Kidney tubule cell (primary cell): ENCODE results near the gene OPCML.

ENCODE experiments used
- DNase-seq: peaks from one replicate; pipeline ENCODE4 v3.0.0-alpha.2; 2018; ENCODE audit warnings: low spot score

OPCML gene

DNA sequence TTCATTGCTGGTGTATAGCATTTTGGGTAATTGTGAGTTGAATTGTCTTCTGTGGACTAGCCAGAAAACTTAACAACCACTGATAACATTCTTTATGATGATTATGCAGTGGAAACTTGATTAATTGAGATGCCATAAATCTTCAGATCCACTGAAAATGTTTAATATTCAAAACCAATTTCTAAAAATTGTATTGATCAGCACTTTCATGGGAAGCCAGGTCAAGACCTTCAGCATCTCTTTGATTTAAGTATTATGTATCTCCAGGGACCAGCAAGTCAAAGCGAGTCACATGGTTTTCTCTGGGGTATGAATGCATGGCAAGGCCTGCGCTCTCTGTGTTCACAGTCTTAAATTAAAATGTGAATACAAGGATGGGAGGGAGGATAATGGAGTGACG is 596.9 kb downstream of the OPCML start:
- DNase-seq, result no peak

DNA sequence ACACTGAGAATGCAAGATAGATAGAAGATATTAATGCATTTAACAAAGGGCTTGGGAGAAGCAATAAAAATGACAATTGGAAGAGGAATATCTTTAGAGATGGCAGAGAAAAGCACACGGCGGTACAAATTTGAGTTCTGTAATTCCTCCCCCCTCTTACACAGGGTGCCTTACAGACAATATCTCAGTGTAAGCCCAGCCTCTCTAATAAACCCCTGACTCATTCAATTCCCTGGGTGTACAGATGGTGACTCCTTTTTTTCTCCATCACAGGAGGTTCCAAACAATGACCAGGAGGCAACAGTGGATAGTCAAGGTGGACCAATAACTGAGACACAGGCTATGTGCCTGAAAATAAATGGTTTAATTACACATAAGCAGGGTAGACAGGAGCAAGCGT is 598.6 kb downstream of the OPCML start:
- no peak for DNase-seq

DNA sequence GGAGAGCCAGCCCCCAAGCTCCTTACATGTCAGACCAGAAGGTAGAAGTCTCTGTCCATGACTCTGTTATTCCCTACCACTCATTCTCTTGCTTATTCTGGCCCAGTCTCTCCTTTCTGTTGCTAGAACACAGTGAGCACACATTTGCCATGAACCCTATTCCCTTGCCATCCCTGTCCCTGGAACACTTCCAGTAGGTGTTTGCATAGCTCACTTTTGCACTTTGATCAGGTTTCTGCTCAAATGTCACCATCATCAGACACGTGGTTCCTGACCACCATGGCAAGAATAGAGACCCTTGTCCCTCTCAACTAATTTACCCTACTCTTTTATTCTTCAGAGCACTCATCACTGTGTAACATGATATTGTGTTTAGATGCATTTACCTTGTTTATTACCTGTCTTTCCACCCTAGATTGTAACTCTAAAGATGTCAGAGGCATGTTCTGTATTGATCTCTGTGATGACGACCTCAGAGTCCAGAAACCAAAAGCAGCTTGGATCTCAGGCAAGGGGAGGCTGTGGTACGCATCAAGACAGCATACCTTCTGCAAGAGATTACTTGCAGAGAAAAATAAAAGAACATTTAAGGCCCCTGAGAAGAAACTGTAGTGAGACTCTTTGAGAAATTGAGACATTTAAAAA is 606.4 kb downstream of the OPCML start:
- DNase-seq, result no peak

DNA sequence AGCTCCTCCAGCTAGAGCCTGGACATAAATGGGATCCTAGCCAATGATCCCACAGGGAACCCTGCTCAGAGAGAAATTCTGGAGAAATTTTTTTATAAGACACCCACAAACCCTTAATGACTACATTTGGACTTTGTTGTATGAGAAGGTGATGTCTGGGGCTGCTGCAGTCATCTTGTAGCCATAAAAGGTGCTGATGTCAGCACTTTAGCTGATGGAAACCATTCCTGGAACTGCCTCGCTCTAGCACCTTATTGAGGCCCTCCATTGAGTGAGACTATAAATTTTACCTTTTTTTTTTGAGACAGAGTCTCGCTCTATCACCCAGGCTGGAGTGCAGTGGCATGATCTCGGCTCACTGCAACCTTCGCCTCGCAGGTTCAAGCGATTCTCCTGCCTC is 610.7 kb downstream of the OPCML start:
- DNase-seq, result no peak

DNA sequence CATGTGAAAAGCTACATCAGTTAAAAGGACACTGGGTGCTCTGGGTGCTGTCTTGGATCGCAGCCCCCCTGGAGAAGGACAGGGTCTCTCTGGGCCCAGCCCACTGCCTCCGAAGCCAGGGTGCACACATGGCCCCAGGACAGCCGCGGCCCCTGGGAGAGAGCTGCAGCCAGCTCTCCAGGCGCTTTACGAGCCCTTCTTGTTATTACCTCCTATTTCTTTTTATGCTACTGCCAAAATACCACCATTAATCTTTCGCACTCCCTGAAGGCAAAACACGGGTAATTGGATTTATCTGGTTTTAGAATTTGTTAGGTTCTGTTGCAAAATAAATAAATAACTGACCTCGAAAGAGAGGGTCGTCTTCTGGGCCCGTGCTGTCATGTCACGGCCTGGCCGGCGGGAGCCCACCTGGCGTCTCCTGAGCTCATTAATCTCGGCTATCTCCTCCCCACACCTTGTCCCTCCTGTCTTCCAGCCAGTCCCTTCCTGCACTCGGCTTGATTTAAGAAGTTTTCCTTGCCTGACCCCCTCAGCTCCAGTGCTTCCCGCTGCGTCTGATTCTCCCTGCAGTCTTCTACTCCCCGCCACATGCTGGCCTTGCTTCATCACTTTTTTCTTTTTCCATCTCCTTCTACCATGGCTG is 611.7 kb downstream of the OPCML start:
- no peak for DNase-seq

DNA sequence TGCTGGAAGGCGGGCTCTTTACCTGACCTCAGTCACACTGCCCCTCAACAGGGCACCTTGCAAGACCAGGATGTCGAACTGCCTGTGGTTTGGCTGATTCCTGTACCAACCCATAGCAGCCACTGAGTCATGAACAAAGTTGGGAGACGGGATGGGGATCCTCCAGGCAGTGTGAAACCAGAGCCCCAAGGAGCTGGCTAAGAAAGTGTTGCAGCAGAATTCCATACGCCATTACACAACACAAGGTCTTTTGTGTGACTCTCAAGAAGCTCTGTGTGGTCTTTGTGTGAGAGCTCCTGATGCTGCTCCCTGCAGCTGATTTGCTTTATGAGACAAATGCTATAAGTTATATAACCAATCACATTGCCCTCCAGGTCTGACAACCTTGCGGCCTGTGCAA is 617.7 kb downstream of the OPCML start:
- DNase-seq, result no peak

DNA sequence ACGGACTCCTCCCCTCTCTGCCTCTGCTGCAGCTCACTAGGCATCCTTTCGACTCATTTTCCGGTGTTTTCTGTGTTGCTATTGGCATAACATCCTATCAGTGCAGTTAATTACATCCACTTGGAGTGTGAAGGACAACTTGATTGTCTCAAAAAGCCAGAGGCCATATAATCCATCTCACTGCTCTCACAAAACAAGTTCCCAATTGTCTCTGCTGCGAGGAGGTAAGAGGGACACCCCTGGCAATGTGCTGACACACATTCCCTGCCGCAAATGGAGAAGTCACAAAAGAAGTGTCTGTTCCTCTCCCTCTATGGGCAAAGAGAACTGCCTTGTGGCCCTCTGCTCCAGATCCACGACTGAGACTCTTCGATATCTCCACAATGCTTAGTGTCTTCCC is 618.4 kb downstream of the OPCML start:
- DNase-seq, result no peak

DNA sequence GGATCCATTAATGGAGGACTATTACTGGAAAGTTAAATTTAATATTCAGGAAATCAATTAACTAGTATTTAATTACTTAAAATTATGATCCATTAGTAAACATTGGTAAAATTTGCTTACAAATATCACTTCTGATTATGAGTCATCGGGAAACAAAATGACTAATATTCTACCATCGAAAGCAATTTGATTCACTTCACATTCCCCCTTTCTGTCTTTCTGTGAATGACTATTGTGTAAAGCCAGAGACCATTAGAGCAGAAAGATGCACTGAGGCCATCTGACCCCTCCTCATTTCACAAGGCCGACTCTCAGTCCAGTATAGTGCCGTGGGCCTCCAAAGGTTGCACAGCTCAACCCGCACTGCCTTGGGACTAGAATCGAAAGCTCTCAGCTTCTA is 619.0 kb downstream of the OPCML start:
- no peak for DNase-seq

DNA sequence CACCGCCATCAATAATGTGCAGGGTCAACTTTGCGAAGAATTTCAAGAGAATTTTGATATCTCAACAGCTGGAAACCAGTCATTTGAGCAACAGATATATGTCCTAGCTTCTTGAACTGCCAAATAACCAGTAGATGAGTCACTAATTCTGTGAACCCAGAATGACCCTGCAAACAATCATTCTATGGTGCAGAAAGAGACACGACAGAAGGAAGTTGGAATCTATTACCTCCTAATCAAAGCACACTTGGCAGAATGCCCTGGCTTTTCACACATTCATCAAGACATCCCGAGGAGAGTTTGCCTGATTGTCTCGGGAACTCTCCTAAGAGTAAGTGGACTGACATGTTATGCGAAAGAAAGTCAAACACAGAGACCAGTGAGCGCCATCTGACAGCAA is 621.1 kb downstream of the OPCML start:
- peak; percentile 86 for DNase-seq

DNA sequence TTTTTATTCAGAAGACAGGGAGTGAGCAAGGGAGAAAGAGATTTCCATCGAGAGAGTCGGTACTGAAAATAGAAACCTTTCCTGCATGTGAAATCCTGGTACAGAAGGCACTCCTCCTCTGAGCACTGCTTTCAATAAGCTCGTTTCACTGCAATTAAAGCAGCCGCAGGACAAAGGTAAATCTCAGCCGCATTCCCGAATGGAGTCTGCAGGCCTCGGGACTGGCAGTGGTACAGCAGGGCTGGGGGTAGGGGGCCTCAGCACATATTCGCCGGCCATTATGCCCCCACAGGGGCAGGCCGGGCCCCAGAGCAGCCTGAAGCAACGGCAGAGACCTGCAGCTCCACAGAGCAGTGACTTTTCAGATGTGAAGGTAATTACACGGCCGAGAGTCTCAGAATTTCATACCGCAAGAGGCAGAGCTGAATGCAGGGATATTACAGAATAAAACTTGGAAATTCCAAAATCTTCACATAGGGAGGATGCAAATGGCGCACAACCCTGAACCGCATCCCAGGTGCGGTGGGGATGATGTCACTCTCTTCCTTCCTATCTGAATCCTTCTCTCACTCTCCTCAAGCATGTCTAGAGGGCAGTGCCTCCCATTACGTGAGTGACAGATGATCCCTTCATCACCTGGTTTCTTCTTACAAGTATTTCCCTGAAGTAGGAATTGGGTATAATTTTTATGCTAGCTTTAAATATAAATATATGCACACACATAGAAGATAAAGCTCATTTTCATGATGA is 622.1 kb downstream of the OPCML start:
- DNase-seq, result no peak

DNA sequence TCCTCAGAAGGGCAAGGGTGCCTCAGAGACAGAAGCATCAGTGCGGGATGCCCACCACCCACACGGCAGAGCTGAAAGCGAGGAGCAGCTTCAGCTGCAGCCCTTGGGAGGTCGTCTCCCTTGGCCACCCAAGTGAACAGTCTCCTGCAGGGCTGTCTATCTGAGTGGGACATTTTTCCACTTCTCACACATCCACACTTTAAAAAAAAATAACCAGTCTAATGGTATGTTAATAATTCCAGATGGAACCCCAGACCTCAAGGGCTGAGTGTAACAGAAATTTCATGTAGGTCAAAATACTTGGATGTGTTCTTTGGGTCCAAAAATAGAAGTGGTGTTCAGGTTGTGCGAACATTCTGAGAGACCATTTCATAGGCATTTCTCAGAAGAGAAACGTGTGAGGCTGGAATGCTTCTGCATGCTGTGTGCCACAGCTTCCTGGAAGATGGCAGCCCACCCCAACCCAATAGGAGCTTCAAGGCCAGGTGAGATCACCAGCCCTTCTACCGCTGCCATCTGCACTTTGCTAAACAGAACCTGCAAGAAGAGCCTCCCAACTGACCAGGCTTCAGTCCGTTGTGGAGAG is 623.2 kb downstream of the OPCML start:
- DNase-seq, result no peak

DNA sequence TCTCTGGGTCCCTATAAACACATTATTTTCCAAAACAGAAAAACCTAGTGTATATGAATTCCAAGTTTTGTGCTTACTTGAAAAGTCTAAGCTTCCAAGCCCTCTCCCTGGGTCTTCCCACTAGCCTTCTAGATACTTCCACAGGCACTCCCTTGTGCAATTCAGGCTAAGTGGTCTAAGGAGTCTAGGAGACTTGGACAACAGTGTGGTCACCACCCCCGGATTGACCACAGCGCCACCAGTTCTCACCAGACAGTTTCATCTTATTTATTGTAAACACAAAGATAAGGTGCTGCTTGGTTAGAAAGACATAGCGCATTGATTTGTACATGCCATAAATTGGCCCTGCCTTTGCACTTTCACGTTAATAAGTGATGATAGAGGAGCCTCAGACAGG is 623.9 kb downstream of the OPCML start:
- no peak for DNase-seq

DNA sequence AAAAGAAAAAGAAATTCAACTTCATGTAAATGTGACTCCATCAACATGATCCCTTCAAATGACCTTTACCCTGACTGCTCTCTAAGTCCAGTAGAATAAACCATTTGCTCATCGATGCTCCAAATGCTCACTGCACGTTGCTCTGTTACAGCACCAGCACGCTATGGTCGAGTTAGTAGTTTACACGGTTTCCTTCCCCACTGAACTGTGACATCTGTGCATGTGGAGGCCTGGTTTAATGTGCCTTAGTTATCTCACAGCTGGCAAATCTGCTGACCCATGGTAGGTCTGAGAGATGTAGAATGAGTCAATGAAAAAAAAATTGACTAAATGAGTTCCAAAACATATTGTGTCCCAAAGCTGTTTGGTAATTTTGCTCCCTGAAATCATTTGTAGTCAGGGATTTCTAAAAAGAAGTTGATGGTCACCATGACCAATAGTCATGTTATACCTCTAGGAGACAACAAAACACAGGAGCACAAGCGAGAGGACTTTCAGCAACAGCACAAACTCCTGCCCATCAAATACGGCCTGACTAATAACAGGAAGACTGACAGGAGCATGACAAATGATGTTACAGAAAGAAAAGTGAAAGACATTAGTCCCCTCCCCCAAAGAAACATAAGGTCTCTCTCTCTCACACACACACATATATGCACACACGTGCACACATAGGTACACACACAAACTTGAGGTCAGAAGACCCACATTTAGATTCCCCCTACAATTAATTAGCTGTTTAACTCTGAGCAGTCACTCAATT is 624.5 kb downstream of the OPCML start:
- peak; percentile 25 for DNase-seq

DNA sequence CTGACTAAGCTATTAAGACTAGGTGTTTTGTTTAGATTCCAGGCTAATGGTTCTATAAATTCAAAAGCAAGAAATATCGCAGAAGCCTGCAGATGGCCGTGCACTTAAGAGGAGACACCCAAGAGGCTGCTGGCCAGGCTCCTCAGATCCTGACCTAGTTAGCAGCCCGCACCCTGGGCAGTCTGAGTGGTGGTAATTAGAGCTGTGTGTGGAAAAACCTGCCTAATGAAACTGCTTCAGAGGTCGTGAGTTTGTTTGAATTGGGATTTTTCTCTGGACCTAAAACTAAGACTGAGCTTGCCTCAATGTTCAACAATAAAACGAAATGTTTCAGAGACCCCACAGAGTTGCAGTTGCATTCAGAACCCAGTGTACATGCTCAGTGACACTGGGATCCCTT is 627.7 kb downstream of the OPCML start:
- DNase-seq, result no peak

DNA sequence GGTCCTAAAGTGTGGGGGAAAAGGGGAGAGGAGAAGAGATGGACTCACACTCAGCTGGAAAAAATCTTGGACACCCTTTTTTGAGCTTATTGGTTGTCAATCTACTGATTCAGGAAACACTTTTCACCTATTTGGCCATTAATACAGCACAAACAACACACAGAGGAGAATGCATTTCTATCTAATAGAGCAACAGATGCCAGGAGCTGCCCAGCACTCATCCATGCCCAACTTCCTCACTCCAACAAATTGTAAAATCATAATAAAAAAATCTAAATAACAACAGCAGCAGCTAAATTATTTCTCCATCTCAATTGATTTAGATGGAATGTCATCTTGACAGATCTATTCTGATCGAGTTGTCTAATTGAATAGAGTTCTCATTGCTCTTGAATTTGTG is 628.2 kb downstream of the OPCML start:
- no peak for DNase-seq

DNA sequence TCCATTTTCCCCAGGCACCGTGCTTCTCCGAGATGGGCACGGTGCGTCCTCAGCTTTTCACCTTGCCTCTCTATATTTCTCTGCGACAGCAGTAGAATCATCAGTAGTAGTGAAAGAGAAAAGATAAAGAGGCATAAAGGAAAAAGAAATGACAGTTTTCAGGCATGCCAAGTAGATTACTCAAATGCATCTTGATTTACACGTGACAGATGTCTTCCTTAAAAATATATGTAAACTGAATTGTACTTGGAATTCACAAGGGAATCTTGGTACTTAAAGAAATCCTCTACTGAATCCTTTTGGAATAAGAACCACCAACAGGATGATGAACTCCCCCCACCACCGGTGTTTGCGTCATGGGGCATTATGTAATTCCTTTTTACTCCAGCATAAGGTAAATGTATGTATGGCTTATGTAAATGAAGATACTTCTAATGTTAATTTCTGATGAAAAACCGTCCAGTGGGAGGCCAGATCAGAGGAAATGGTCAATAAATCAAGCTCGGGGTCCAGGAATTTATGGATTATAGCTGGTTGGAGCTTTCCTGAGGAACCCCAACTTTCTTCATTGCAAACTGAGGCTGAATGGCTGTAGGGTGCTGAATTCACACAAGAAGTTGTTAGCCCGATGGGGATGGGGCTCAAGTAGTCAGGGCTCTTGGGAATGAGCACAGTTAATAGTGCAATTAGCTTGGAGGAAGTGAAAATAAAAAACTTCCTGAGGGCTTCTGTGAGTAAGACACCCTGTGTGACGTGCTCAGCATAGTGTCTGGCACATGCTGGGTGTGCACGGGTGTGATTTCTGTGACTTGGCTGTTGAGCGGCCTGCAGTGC is 630.4 kb downstream of the OPCML start:
- DNase-seq, result no peak

DNA sequence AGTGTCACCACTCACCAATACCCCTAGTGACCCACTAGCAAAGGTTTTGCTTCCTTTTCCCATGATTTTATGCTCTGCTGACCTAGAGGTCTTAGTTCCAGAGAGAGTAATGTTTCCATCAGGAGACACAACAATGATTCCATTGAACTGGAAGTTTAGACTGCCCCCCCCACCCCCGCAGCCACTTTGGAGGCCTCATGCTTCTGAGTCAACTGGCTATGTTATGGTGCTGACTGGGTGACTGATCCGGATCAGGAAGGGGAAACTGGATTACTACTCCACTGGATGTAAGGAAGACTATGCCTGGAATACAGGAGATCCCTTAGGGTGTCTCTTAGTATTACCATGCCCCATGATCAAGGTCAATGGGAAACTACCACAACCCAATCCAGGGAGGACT is 633.6 kb downstream of the OPCML start:
- peak; percentile 69 for DNase-seq

DNA sequence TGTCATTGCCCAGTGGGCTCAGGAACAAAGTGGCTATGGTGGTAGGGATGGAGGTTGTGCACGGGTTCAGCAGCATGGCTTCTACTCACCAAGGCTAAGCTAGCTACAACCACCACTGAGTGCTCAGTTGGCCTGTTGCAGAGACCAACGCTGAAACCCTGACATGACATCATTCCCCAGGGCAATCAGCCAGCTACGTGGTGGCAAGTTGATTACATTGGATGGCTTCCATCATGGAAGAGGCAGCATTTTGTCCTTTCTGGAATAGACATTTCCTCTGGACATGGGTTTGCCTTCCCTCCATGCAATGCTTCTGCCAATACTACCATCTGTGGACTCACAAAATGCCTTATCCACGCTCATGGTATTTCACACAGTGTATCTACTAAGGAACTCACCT is 634.3 kb downstream of the OPCML start:
- peak; percentile 45 for DNase-seq

DNA sequence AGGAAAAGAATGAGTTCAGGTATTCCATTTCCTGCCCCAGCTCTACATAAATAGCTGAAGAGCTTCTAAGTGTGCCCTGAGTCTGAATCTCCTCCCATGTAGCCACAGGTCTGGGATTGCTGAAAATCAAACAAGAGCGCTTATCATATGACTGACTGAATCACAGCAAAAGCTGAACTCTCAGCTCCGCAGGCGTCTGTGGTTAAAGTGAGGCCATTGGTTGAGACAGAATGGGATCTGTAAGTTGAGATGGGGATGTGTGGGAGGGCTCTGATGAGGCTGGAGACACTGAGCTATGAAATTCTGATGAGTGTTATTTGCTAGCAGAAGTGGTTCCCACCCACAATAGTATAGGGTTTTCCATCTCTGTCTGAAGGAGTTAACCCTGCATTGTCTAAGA is 637.0 kb downstream of the OPCML start:
- no peak for DNase-seq

DNA sequence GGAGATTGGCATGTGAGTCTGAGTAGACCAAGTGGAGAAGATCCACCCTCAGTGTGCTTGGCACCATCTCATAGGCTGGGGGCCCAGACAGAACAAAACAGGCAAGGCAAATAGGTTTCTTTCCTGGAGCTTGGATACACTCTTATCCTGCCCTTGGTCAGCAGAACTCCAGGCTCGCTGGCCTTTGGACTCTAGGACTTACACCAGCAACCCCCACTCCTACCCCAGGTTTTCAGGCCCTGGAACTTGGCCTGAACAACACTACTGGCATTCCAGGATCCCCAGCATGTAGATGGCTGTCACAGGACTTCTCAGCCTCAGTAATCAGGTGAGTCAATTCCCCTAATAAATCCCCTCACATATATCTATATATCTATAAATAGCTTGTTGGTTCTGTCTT is 637.7 kb downstream of the OPCML start:
- DNase-seq, result no peak

DNA sequence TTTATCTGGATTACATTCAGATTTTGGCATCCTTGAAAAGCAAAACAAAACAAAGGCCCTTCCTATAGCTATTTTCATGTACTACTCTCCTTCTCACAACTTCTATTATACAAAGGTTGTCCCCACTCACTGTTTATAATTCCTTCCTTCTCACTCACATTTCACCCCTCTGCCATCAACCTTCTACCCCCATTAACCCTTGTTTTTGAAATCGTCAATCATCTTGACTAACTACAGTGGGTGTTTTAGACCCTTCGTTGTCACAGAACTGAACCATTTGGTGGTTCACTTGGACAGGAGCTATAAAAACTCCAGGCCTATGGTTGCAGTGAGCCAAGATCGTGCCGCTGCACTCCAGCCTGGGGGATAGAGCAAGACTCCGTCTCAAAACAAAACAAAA is 639.4 kb downstream of the OPCML start:
- DNase-seq, result no peak

DNA sequence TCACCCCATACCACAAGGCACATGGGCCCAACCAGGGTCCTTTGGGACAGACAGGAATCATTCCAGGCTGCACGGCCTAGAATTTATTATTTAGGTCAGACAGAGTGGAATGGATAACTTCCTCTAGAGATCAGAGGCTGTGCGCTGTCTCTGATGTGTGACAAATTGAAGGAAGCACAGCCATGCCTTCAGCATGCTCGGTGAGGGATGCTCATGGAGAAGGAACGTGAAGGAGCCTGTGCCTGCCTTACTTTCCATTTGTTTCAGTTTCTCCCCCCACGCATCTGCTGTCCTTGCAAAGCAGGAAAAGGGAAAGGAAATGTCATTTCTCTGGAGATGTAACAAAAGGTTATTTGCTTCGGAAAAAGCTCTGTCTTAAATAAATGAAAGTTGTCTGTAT is 644.1 kb downstream of the OPCML start:
- DNase-seq, result no peak
